VCaP (cell line): ENCODE measurements around the gene PANK3.
"Not testable (repeated sequence)": the region's sequence is repeated elsewhere in the genome, so short reads cannot be mapped to it uniquely, and the experiment has no call there.

Experiments used
- H3K27ac ChIP-seq: fragments of 450-650 bp; 2 replicates; pipeline ENCODE4 v1.5.1; 2017
- TF ChIP-seq, protein P1 (sequence below): fragments of 450-650 bp; conservative IDR thresholded peaks from 2 replicates; pipeline ENCODE4 v1.5.1; 2017; ENCODE audit warnings: mild to moderate bottlenecking, moderate library complexity

Gene PANK3

DNA sequence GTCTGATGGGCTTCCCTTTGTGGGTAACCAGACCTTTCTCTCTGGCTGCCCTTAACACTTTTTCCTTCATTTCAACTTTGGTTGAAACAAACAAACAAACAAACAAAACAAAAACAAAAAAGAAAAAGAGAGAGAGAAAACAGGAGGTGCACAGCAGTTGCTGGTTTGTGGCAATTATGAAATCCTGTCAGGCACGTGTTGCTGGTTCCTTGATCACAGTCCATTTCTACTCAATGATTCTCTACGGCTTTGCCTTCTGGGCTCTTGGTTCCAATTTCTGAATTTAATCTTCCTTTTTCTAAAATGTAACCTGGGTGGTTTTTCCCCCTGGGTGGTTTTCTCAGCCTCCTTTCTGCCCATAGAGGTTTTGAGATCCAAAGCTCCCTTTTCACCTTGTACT is 17.8 kb upstream of the PANK3 start:
- TF ChIP-seq, protein P1, sequence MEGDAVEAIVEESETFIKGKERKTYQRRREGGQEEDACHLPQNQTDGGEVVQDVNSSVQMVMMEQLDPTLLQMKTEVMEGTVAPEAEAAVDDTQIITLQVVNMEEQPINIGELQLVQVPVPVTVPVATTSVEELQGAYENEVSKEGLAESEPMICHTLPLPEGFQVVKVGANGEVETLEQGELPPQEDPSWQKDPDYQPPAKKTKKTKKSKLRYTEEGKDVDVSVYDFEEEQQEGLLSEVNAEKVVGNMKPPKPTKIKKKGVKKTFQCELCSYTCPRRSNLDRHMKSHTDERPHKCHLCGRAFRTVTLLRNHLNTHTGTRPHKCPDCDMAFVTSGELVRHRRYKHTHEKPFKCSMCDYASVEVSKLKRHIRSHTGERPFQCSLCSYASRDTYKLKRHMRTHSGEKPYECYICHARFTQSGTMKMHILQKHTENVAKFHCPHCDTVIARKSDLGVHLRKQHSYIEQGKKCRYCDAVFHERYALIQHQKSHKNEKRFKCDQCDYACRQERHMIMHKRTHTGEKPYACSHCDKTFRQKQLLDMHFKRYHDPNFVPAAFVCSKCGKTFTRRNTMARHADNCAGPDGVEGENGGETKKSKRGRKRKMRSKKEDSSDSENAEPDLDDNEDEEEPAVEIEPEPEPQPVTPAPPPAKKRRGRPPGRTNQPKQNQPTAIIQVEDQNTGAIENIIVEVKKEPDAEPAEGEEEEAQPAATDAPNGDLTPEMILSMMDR, result no peak
- H3K27ac ChIP-seq, result no peak overlapping the region

DNA sequence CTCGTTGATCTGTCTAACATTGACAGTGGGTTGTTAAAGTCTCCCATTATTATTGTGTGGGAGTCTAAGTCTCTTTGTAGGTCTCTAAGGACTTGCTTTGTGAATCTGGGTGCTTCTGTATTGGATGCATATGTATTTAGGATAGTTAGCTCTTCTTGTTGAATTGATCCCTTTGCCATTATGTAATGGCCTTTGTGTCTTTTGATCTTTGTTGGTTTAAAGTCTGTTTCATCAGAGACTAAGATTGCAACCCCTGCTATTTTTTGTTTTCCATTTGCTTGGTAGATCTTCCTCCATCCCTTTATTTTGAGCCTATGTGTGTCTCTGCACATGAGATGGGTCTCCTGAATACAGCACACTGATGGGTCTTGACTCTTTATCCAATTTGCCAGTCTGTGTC is 17.0 kb upstream of the PANK3 start:
- not testable (repeated sequence) for H3K27ac ChIP-seq

DNA sequence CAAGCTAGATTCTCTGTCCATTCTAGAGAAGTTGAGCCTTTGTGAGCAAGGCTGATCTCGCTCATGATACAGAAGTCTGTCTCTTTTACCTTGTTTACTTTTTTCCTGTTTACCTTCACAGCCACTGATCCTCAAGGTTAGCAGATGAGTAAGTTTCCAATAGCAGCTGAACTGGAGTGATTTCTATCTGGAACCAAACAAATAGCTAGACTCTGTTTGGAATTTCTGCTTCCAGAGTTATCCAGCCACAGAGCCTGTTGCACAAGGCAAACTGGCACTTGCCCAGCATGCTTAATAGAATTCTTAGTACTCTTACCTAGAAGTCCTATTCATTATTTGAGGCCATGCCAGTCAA is 12.8 kb upstream of the PANK3 start:
- H3K27ac ChIP-seq, result peak overlapping the region; percentile 74
- TF ChIP-seq, protein P1, result no peak

DNA sequence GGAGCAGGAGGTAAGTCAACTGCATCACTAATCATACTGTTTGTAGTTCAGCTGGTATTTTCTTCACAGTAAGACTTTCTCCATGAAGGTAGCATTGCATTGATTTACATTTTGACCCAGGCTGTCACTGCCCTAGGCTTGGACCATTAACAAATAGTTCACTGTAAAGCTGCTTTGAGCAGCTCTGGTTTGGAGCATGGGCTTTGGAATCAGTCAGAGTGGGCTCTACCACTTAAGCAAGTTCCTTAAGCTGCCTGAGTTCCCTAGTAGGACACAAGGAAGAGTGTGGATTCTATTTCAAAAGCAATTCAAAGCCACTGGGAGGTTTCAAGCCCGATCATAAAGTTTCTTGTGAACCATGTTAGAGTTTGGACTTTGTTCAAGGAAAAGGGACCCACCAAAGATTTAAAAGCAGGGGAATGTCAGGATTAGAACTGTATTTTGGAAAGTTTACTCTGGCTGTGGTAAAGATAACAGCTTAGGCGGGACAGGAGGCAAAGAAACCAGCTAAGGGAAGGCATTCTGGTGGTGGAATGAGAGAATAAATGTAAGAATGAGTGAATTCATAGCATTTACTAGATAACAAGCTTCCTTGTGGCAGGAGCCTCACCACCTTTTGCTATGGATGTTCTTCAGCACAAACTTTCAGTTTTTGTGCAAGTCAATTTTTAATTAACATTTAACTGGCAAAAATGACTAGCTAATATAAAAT is 12.3 kb upstream of the PANK3 start:
- peak overlapping the region; percentile 74 for H3K27ac ChIP-seq
- TF ChIP-seq, protein P1, result no peak

DNA sequence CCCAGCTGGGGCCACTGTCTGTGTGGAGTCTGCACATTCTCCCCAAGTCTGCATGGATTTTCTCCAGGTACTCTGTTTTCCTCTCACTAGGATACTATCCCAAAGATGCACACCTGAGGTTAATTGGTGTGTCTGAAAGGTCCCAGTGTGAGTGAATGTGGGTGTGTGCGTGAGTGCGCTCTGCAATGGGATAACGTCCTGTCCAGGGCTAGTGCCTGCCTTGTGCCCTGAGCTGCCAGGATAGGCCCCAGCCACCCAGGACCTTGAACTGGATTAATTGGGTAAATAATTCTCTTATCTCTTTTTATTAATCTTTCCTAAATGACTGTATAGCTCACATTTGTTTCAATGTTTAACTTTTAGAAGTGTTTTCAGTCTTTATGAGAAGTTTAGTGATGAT is 11.5 kb upstream of the PANK3 start:
- H3K27ac ChIP-seq, result peak overlapping the region; percentile 74
- TF ChIP-seq, protein P1, result no peak

DNA sequence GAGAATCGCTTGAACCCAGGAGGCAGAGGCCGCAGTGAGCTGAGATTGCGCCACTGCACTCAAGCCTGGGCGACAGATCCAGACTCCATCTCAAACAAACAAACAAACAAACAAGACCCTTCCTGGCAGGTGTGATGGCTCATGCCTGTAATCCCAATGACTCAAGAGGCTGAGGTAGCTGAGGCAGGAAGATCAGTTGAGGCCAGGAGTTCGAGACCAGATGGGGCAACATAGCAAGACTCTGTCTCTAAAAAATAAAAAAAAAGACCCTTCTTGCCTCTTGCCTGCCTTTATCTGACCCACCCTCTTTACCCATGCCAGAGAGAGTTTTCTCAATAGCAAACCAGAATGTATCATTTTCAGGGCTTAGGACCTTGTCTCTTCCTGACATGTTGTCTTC is 8.8 kb upstream of the PANK3 start:
- no peak overlapping the region for H3K27ac ChIP-seq

DNA sequence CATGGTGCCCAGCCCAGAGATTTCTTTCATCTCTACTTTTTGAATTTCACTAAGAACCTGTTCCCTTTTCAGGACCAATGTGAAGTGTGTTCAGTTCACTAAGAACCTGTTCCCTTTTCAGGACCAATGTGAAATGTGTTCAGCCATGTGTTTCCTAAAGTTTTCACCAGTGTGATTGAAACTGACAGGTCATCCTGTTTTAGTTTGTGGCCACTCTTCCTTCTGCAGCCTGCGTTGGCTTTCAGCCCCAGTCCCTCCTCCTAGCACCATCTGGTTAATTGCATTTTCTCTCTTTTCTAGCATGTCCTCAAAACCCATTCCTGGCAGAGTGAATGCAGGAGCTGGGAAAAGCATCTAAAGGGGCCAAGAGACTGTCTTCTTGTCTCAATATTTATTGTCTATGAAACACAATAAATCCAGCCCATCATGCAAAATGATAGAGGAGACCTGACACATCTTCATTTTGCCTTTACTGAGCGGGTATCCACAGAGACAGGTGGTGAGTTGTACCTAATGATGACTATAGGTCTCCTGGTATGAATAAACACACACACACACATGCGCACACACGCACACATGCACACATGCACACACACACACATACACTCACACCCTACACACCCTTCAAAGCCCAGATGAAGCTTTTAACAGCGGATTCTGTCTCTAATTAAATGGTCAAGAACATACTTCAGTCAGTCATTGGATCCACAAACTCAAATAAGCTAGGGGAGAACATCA is 6.1 kb upstream of the PANK3 start:
- H3K27ac ChIP-seq, result no peak overlapping the region
- TF ChIP-seq, protein P1, result no peak

More for the DNA sequence above, 8.8 kb upstream of the PANK3 start:
- TF ChIP-seq, protein P1, result no peak
